Caki2 (cell line): ENCODE measurements around the gene SMIM33. TPM values are rescaled to one million over a fixed set of nuclear protein-coding genes. Genes with fewer than 3 reads are reported as not detected.
A peak's percentile ranks its signal among the peaks of the same experiment; 100 is the strongest.
"Not testable (repeated sequence)": the region's sequence is repeated elsewhere in the genome, so short reads cannot be mapped to it uniquely, and the experiment has no call there.

ENCODE experiments used
- DNase-seq: peaks from one replicate; pipeline ENCODE4 v3.0.0-alpha.2; 2015; ENCODE audit warnings: low read depth
- in situ Hi-C: cut with HindIII; loops from 2 replicates; pipeline ENCODE4 v1.10.0; 2016; ENCODE audit warnings: low sequenced_read_pairs, low pct_unique_long_range_greater_than_20kb, mixed read lengths
- total RNA-seq: library from RNA; depleted of rRNA; stranded (reverse); fragments of >200 nt; shearing (Covaris generic); gene quantifications from 2 replicates; pipeline ENCODE4 v1.2.3, GENCODE V29; 2014; ENCODE audit warnings: low replicate concordance; rRNA removed

The SMIM33 gene
- not detected in 2 replicates for total RNA-seq

DNA sequence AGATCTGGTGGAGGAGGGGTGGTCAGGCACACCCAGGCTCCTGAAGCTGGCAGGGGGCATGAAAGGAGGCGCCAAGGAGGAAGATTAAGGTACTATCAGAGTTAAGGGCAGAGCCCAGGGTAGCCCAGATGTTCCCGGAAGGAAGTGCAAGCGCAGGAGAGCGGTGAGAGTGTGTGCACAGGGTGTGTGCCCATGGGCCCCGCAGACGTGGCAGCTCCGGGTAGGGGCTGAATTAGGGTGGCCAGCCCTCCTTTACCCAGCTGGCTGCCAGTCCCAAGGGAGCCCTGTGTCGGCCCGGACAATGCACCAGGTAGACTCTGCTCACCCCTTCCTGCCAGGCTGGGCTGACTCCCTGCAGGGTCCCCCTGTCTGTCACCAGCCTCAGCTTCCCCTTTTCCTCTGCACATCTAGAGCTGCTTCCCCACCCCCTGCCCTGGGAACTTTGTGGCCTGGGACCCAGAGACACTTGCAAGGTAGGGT is at the start of gene SMIM33:
TSS of gene SMIM33 (plus strand) at position 184 of the 480 bp plus-strand sequence. CDS start at position 302, 118 bp downstream.
- no peak for DNase-seq
- in situ Hi-C loops = no loop called here

DNA sequence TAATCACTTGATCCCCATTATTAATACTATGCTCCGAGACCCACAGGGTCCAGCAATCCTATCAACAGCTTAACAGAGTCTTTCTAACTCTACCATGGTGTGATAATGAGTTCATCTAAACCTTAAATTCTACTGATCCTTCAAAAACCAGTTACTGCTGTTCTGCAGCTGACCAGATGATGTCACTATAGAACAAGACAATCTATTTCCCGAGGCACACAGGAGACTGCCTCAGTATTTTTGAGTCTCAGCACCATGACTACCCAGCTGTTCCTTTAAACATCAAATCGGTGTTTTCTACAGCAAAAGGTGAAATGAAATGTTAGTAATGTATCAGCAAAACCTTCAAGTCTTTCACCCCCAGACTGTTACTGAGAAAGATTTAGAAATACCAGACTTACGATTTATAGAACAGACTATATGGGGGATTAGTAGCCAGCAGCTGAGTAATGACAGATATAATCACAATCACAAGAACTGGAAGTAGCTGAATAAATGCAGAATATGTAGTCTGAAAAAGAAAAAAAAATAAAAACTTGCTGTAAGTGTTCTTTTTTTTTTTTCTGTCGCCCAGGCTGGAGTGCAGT is 48.4 kb upstream of the SMIM33 start:
- DNase-seq = peak; percentile 43
- in situ Hi-C loops = loop anchor here (25.0 kb wide), 1 partner anchor 90 kb away; no protein-coding TSS in a partner anchor

DNA sequence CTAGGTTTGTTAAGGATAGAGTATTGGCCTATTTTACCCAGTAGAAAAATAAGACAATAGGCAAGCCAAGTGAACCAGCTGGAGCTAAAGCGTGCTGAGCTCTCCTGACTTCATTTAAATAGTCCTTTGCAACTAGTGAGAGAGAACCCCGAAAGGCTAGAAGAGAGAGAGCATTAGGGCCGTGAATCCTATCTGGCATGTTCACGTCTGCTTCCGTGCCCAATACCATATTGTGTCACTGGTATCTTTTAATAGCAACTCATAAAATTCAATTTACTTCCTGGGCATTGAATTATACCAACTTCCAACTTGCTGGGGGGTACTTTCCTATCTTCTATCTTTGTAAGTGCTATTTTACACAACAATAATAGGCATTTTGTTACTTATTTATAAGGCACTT is 45.3 kb upstream of the SMIM33 start:
- in situ Hi-C loops = no loop called here
- no peak for DNase-seq

DNA sequence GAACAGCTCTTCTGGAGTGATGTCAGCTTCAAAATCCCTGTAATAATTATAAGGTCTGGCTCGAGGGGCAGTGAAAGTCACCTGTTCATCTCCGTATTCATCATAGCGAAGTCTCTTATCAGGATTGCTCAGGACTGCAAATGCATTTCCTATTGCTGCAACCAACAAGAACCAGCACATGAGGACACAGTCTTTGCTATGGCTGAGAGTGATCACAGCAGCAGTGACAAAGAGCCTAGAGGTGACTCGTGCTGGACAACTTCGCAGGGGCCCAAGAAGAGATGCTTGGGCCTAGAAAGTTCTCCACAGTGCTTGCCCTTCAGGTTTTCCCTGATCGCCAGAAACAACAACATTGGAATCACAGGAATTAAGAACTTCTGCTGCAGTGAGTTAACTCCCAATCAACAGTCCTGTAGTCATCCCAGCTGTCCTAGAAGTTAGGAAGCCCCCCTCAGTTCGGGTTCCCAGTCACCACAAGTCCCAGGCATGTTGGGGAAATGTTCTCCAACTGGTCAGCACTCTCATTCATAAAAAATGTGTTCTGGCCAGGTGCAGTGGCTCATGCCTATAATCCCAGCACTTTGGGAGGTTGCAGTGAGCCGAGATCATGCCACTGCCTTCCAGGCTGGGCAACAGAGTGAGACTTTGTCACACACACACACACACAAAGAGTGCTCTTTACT is 44.5 kb upstream of the SMIM33 start:
- in situ Hi-C loops = no loop called here

DNA sequence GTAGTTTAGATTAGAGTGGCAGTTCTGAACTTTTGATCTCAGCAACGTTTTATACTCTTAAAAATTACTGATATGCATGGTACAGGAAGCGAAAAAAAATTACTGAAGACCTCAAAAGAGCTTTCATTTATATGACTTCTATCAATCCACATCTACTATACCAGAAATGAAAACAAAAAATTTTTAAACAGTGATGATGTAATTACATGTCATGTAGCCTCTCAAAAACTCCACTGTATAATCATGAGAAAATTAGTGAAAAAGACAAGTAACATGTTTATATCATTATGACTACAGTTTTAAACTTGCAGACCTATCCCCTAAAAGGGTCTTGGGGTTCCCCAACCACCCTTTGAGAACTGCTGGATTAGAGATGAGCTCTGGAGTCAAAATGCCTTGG is 40.8 kb upstream of the SMIM33 start:
- DNase-seq = no peak
- in situ Hi-C loops = no loop called here

More for the DNA sequence above, 44.5 kb upstream of the SMIM33 start:
- no peak for DNase-seq

DNA sequence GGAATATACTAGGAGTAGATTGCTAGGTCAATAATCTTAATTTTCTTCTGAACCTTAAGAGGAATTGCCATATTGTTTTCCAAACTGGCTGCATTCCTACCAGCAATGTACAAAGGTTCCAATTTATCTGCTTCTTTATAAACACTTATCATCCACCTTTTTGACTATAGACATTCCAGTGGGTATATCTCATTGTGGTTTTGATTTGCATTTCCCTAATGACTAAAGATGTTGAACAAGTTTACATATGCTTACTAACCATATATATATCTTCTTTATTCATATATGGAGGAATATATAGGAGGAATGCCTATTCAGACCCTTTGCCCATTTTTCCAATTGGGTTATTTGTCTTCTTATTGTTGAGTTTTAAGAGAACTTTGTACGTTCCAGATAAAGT is 39.1 kb upstream of the SMIM33 start:
- DNase-seq = no peak
- in situ Hi-C loops = no loop called here

DNA sequence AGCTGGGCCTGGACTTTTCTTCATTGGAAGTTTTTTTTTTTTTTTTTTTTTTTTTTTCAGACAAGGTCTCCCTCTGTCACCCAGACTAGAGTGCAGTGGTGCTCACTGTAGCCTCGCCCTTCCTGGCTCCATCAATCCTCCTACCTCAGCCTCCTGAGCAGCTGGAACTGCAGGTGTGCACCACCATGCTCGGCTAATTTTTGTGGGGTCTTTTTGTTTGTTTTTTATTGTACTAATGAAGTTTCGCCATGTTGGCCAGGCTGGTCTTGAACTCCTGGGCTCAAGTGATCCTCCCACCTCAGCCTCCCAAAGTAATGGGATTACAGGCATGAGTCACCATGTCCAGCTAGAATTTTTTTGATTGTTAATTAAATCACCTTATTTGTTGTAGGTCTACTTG is 35.1 kb upstream of the SMIM33 start:
- no peak for DNase-seq
- in situ Hi-C loops = no loop called here

DNA sequence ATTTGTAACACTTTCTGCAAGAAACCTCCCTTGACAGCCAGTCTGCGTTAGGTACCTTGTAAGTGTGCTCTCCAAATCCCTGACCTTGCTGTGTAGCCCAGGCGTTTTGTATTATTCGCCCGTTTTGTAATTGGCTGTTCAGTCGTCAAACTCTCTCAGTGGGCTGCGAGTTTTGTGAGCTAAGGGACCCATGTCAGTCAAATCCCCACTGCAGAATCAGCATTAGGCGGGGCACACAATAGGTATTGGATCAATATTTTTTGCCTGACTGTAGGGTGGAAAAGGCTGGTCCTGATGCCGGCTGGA is 32.1 kb upstream of the SMIM33 start:
- in situ Hi-C loops = no loop called here

DNA sequence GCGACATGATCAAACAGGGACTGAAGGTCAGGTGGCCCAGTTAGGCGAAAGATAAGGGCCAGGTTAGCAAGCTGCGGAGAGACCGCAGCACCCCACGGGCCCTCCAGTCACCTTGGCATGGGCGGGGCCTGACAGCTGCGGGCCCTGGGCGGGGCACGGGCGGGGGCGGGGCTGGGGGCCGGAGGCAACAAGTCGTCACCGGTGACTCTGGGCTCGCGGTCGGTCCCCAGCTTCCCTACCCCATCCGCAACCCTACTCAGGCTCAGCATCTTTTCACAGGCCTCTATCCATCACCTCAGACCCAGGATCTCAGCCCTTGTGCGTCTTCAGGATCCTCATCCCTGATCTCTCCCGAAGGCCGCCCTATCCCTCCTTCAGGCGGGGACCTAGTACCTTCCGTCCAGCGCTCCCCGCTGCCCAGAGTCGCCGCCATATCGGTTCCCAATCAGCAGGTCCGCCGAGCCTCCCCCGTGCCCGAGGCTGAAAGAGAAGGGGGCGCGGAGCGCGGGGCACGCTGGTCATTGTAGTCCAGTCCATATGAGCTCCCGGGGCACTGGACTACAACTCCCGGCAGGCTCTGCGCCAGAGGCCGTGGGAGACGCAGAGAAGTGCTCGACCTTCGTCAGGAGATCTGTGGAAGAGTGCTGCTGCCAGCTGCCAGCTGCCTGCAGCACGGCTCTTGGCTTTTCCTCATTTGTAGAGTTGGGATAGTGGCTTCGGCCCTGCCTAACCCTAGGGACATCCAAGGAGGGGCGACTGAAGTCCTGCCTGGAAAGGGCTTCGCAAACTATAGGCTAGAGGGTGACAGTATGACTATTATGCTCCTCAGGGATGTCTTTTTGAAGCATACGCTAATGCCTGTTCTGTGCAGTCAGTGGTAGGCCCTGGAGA is 31.5 kb upstream of the SMIM33 start, which contains the start of gene DNAJC18:
TSS of gene DNAJC18 (minus strand) at position 513 of the 891 bp plus-strand sequence. CDS start at position 433, 80 bp downstream.
- in situ Hi-C loops = no loop called here
- peak; percentile 76 for DNase-seq

More for the DNA sequence above, 32.1 kb upstream of the SMIM33 start:
- peak; percentile 11 for DNase-seq

DNA sequence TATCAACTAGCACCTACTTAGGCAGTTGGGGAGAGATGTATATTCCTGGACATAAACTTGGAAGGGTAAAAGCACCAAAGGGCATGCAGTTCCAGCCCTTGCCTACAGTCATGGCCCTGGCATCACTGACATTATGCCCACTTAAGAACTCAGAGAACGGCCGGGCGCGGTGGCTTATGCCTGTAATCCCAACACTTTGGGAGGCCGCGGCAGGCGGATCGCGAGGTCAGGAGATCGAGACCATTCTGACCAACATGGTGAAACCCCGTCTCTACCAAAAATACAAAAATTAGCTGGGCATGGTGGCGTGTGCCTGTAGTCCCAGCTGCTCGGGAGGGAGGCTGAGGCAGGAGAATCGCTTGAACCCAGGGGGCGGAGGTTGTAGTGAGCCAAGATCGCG is 30.4 kb upstream of the SMIM33 start:
- DNase-seq, in situ Hi-C loops: not testable (repeated sequence)

DNA sequence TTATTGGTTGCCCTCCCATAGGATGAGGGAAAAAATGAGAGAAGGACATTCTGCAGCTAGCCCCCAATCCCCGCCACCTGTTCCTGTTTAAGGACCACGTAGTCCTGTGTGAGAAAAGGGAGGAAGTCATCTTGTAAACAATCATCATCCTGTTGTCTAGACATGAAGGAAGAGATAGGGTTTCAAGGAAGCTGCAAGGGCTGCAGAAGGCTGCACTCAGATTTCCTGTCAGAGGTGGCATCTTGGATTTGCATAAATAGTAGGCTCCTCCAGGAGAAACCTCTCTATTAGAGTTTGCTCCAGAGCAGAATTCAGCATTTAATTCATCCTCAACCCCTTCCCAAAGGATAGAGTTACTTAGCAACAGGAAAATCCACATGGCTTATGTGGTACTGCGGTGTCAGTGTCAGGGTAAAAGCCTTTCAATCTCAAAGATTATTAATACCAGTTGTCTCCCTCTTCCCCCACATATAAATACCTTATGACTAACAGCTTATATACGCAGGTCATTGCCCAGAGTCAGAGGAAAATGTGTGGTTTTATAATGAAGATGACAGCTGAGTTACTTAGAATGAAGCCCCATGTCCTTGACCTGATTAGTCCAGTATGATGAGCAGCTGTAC is 26.9 kb upstream of the SMIM33 start:
- DNase-seq = no peak
- in situ Hi-C loops = no loop called here

DNA sequence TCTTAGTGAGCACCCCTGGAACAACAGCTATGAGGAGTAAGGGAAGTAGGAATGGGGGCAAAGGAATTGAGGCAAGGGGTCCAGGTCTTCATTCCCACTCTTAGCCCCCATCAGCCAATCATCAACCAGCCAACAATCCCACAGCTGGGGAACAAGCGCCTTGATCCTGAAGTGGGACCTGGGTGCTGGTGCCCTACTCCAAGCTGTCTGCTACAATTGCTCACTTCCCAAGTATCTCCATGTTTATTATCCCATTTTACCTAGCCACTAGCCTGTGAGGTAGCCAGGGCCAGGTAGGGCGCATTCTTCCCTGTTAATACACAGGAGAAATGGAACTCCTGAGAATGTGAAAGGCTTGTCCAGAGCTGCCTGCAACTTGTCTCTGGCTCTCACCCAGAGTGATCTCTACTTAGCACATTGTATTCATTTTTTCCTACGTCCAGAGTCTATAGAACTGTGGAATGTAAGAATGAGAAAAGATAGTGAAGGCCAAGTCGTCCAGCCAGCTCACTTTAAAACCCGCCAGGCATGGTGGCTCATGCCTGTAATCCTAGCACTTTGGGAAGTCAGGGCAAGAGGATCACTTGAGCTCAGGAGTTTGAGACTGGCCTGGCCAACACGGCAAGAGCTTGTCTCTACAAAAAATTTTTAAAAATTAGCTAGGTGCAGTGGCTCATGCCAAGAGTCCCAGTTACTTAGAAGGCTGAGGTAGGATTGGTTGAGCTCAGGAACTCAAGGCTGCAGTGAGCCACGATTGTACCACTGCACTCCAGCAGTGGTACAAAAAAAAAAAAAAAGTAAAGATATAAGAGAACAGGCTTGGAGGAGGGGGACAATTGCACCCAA is 25.3 kb upstream of the SMIM33 start:
- in situ Hi-C loops = no loop called here
- no peak for DNase-seq

DNA sequence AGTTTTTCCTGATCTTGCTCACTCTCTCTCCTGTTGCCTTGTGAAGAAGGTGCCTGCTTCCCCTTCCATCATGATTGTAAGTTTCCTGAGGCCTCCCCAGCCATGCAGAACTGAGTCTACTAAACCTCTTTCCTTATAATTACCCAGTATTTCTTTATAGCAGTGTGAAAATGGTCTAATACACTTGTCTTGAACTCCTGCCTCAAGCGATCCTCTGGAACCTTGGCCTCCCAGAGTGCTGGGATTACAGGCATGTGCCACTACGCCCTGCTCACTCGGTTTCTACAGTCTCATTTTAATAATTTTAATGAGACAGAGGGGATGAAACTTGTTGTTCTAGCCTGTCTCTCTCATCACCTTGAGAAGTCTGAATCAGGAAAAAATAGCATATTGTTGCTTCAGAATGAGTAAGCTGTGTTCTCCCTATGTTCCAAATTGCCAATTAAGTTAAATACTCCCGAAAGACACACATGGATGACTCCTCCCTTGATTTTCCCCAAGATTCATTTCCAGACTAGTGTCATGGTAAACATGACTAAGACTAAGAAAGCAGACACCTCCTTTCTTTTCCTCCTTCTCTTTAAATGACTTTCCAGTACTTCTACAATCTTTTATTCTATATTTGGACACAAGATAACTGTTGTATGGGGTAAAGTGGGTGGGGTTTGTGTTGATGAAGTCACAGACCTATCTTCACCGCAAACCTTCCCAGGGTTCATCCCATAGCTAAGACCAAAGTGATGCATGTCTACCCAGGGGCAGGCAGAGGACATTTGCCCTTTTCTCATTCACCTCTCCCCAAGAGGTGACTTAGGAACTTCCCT is 23.6 kb upstream of the SMIM33 start:
- in situ Hi-C loops = no loop called here
- DNase-seq = peak; percentile 3

DNA sequence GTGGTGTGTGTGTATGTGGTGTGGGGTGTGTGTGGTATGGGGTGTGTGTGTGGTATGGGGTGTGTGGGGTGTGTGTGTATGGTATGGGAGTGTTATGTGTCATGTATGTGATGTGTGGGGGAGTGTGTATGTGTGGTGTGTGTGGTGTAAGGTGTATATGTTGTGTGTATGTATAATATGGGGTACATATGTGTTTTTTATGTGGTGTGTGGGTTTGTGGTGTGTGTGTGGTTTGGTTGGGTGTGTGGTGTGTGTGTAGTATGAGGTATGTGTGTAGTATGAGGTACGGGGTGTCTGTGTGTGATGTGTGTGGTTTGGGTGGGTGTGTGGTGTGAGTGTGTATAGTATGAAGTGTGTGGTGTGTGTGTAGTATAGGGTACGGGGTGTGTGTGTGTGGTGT is 19.6 kb upstream of the SMIM33 start:
- no peak for DNase-seq
- in situ Hi-C loops = no loop called here

DNA sequence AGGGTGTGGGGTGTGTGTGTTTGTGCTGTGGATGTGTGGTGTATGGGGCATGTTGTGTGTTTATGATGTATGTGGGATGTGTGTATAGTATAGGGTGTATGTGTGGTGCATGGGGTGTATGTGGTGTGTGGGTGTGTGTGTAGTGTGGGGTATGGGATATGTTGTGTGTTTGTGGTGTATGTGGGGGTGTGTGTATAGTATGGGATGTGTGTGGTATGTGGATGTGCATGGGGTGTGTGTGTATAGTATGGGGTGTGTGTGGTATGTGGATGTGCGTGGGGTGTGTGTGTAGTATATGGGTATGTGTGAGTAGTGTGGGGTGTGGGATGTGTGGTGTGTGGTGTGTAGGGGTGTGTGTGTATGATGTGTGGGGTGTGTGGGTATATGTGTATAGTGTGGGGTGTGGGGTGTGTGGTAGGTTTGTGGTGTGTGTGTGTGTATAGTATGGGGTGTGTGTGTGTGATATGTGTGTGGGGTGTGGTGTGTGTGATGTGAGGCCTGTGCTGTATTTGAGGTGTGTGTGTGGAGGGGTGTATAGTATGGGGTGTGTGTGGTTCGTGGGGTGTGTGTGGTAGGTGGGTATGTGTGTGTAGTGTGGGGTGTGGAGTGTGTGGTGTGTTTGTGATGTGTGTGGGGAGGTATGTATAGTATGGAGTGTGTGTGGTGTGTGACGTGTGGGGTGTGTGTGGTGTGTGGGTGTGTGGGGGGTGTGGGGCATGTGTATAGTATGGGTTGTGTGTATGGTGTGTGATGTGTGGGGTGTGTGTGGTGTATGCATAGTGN is 18.7 kb upstream of the SMIM33 start:
- in situ Hi-C loops = no loop called here
- DNase-seq = no peak
